BJ (cell line): Measurements from ENCODE around the gene PCNT. TPM values are rescaled to one million over a fixed set of nuclear protein-coding genes. Genes with fewer than 3 reads are reported as not detected.

Experiments
- CTCF ChIA-PET: fragments of 350-600 bp; formaldehyde crosslinking; extraction: SDS; loops from one replicate; lab custom pipeline; 2021; ENCODE audit warnings: antibody characterized with exemption, inconsistent platforms; lab: Yijun Ruan, JAX
- POLR2A ChIA-PET: fragments of 300-600 bp; sonication (Branson Sonifier 250); formaldehyde crosslinking; extraction: SDS; loops from one replicate; lab custom pipeline; 2021; ENCODE audit warnings: antibody characterized with exemption; lab: Charles Lee
- DNase-seq: peaks from one replicate; pipeline ENCODE4 v3.0.0-alpha.2; 2011; ENCODE audit warnings: low read depth
- H3K27me3 ChIP-seq: 2 replicates; pipeline ENCODE4 v1.6.0; 2011; ENCODE audit warnings: low read length; ENCODE audit not compliant: control insufficient read depth, insufficient read depth
- H3K36me3 ChIP-seq: 2 replicates; pipeline ENCODE4 v1.5.1; 2011; ENCODE audit warnings: low read length; ENCODE audit not compliant: control insufficient read depth, insufficient read depth
- H3K4me3 ChIP-seq: 2 replicates; pipeline ENCODE4 v1.5.1; 2011; ENCODE audit warnings: low read depth, mild to moderate bottlenecking, control low read depth, low read length
- CTCF ChIP-seq: IDR thresholded peaks from 2 replicates; pipeline ENCODE4 v1.5.1; 2011; ENCODE audit warnings: low read depth, mild to moderate bottlenecking, control low read depth, inconsistent platforms, low read length, moderate library complexity; ENCODE audit not compliant: insufficient read depth
- polyA plus RNA-seq: library from polyadenylated mRNA; depleted of rRNA; stranded (reverse); fragments of >200 nt; gene quantifications from 2 replicates; pipeline ENCODE4 v1.2.3, GENCODE V29; 2011

The PCNT gene
- polyA plus RNA-seq, 1 experiment, result 11.0 TPM

- H3K4me3 ChIP-seq, result no peak overlapping the region
- ChIA-PET CTCF (no interaction called here), POLR2A (no interaction called here)
- DNase-seq, result no peak
- H3K27me3 ChIP-seq, result no peaks in the 10 kb centered on the region
- H3K36me3 ChIP-seq, result peaks cover 7% of the 10 kb centered on the region
- no peak for TF ChIP-seq CTCF
These were observed 64.9 kb downstream of the PCNT start for GRCh38 chr21:46388896-46389295.

DNA sequence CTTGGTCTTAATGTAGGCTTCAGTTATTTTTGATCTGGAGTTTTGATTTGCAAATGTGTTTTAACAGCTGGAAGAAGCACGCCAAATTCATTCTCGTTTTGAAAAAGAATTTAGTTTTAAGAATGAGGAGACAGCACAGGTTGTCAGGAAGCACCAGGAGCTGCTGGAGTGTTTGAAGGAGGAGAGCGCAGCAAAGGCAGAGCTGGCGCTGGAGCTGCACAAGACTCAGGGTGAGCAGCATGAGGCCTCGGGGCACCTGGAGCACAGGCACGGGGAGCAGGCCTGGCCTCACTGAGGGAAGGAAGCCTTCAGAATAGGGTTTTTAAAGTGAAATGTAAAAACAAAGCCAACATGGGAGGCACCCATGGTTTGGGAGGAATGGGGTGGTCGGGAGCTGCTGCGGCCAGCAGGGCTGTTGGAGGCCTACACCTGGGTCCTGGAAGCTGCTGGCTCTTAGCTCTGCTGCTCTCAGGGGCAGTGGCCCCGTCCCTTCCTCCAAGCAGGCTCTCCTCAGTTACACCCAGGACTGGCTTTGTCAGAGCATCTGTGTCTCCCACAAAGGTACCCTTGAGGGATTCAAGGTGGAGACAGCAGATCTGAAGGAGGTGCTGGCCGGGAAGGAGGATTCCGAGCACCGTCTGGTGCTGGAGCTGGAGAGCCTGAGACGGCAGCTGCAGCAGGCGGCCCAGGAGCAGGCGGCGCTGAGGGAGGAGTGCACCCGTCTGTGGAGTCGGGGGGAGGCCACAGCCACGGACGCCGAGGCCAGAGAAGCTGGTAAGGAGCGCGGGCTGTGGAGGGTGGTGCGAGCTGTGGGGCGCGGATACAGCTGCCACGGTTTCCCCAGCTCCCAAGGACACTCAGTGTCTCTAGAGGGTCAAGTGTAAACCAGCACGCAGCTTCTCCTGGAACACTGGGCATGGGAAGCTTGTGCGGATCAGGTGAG is 66.9 kb downstream of the PCNT start:
- DNase-seq, result no peak
- POLR2A ChIA-PET, result no interaction called here
- CTCF ChIA-PET, result no interaction called here
- no peak for TF ChIP-seq CTCF
- H3K4me3 ChIP-seq, result no peak overlapping the region
- H3K27me3 ChIP-seq, result no peaks in the 10 kb centered on the region
- peaks cover 11% of the 10 kb centered on the region for H3K36me3 ChIP-seq

GRCh38 chr21:46391773-46392172 is 67.8 kb downstream of the PCNT start:
- DNase-seq, result no peak
- Histone ChIP-seq H3K36me3 (peaks cover 11% of the 10 kb centered on the region), H3K27me3 (no peaks in the 10 kb centered on the region), H3K4me3 (no peak overlapping the region)
- TF ChIP-seq CTCF, result no peak
- ChIA-PET POLR2A (interaction anchor here (0.6 kb wide), 1 partner anchor 10 kb away, joined by 3 read pairs; no protein-coding TSS in a partner anchor), CTCF (interaction anchor here (0.6 kb wide), 1 partner anchor 59 kb away, joined by 3 read pairs; no protein-coding TSS in a partner anchor)

- TF ChIP-seq CTCF, result no peak; the same call in 1 of the 2 replicates
- Histone ChIP-seq H3K36me3 (peaks cover 18% of the 10 kb centered on the region), H3K4me3 (no peak overlapping the region), H3K27me3 (no peaks in the 10 kb centered on the region)
- CTCF ChIA-PET, result no interaction called here
- DNase-seq, result peak; percentile 71
- POLR2A ChIA-PET, result no interaction called here
These were observed 69.0 kb downstream of the PCNT start for GRCh38 chr21:46392921-46393320.

DNA sequence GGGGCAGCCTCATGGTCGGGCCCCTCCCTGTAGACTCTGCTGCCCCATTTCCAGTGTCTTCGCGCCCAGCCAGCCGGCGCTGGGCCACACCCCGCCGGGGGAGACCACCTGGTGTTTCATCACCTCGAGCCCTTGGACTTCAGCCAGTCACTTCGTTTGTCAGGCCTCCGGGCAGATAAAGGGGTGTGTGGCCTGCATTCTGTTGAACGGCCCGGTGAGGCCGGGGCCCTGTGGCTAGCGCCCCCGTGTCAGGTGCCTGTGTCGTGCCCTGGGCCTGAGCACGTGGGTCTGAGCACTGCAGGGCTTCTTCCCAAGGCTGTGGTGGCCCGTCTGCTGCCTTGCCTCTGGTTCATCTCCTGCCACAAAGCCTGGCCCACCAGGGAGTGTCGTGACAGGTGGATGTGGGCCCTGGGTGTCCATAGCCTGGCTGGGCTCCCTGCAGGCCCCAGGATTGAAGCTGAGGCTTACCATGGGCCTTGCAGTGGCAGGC is 69.5 kb downstream of the PCNT start:
- Histone ChIP-seq H3K4me3 (no peak overlapping the region), H3K27me3 (no peaks in the 10 kb centered on the region), H3K36me3 (peaks cover 19% of the 10 kb centered on the region)
- POLR2A ChIA-PET, result no interaction called here
- CTCF ChIA-PET, result no interaction called here
- TF ChIP-seq CTCF, result no peak
- DNase-seq, result no peak
